Endometrium (tissue), 2 donors: ENCODE measurements around the gene RBMS3.
"Not testable (repeated sequence)": the region's sequence is repeated elsewhere in the genome, so short reads cannot be mapped to it uniquely, and the experiment has no call there.

ENCODE experiments used
- FAIRE-seq: peaks from 2 replicates; lab custom pipeline; 2012; peaks lifted over from hg19 to GRCh38; lab: Jason Lieb, UNC
- donor health status: control.
- donor health status: control.

Gene RBMS3

GRCh38 chr3:30026851-30027250, 746.0 kb downstream of the RBMS3 start:
- no peak for FAIRE-seq

- no peak for FAIRE-seq
These were observed 753.5 kb downstream of the RBMS3 start for GRCh38 chr3:30034246-30034991.

- FAIRE-seq = no peak
These were observed 755.2 kb downstream of the RBMS3 start for GRCh38 chr3:30035935-30036567.

GRCh38 chr3:30040126-30040525, 759.3 kb downstream of the RBMS3 start:
- no peak for FAIRE-seq

GRCh38 chr3:30041481-30041880, 760.6 kb downstream of the RBMS3 start:
- FAIRE-seq = not testable (repeated sequence)

- peak; percentile 81 for FAIRE-seq
These were observed 761.5 kb downstream of the RBMS3 start for GRCh38 chr3:30042274-30042859.

GRCh38 chr3:30042916-30043555, 762.2 kb downstream of the RBMS3 start:
- no peak for FAIRE-seq

GRCh38 chr3:30044515-30044914, 763.6 kb downstream of the RBMS3 start:
- no peak for FAIRE-seq

- no peak for FAIRE-seq
These were observed 767.6 kb downstream of the RBMS3 start for GRCh38 chr3:30048431-30048830.

GRCh38 chr3:30050116-30050515, 769.2 kb downstream of the RBMS3 start:
- not testable (repeated sequence) for FAIRE-seq

GRCh38 chr3:30059240-30059639, 778.4 kb downstream of the RBMS3 start:
- no peak for FAIRE-seq
